ENCODE data around the gene GALNS. TPM values are rescaled to one million over a fixed set of nuclear protein-coding genes. Genes with fewer than 3 reads are reported as not detected.
"Not testable (repeated sequence)": the region's sequence is repeated elsewhere in the genome, so short reads cannot be mapped to it uniquely, and the experiment has no call there.

The GALNS gene
- total RNA-seq, 1 donor from 2014 or later = 17.0 TPM

GRCh38 chr16:88799569-88800276, 57.0 kb downstream of the GALNS start:
- ATAC-seq = no peak

DNA sequence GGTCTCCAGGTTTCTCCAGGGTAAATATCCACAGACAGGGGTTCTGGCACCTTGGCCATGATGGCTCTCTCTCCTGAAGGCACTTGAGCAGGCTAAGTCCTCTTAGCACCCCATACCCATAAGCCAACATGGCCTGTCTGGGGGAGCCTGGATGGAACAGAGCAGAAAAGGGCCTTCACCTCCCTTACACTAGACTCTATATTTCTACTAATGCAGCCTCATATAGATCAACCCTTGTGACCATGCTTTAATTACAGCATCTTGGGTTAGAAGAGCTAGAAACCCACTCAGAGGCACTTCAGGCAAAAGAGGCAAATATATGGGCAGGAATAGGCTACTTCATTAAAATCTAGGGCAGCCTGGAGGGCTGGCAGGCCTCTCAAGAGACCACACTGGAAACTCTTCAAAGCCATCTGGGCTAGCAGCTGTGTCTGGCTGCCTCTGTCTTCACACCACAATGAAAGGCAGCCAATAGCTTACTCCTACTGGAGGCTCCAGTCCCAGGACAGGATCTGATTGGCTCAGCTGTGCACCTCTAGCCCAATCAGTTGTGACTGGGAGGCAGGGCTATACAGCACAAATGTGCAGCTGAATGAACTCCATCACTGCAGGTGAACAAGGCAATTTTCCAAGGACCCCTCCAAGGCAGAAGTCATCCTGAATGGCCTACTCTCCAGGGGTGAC, 57.8 kb downstream of the GALNS start:
- no peak for ATAC-seq

DNA sequence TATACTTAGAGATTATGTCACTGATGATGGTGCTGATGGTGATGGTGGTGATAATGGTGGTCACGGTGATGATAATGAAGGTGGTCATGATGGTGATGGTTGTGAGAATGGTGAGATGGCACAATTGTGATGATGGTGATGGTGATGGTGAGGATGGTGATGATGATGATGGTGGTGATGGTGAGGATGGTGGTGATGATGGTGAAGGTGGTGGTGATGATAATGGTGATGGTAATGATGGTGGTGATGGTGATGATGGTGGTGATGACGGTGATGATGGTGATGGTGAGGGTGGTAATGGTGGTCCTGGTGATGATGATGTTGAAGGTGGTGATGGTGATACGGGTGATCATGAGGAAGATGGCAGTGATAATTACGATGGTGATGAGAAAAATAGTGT, 58.7 kb downstream of the GALNS start:
- no peak for ATAC-seq

DNA sequence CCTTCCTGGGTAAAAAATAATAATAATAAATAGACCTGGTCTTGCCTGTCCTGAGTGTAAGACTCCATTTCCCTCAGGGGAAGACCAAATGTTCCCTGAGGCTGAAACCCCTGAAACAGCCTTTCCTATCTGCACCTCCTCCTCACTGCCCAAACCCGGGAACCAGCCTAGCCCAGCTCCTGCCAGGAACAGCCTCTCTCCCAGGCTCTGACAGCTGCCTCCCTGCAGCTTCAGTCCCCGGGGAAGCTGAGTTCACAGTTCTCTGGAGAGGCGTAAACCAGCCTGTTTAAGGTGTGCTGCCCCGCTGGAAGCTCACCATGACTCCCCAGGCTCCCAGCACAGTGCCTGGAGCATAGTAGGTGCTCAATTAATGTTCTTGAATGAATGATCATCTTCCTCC, 60.5 kb downstream of the GALNS start:
- no peak for ATAC-seq

DNA sequence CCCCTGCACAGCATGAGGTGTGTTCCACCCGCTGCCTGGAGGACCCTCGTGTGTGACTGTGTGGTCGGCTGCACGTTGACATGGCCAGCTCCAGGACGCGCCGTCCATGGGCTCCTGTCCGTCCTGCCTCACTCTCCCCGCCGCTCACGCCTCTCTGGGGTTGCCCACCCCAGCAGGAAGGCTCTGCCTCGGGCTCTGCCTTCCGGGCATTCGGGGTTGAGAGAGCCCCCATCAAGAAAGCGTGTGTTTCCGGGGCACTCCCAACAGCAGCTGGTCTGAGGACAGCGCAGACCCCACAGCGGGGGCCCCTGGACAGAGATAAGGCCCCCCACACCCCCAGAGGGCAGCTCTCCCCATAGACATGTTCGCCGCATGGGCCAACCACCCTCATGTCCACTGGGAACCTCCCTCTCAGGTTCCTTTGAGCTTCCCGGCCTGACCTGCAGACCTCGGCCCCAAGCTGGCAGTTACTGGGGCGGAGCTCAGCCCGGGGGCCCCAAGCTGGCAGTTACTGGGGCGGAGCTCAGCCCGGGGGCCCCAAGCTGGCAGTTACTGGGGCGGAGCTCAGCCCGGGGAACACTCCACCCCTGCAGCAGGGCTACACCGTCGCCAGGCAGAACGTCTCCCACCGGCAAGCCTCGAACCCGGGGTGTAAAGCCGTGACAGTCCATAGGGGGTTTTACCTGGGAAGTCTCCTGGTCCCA, 63.3 kb downstream of the GALNS start:
- no peak for ATAC-seq

- ATAC-seq = peak; percentile 20
Measured at GRCh38 chr16:88792668-88793250, 64.0 kb downstream of the GALNS start.

GRCh38 chr16:88792078-88792550, 64.6 kb downstream of the GALNS start:
- ATAC-seq = peak; percentile 21

DNA sequence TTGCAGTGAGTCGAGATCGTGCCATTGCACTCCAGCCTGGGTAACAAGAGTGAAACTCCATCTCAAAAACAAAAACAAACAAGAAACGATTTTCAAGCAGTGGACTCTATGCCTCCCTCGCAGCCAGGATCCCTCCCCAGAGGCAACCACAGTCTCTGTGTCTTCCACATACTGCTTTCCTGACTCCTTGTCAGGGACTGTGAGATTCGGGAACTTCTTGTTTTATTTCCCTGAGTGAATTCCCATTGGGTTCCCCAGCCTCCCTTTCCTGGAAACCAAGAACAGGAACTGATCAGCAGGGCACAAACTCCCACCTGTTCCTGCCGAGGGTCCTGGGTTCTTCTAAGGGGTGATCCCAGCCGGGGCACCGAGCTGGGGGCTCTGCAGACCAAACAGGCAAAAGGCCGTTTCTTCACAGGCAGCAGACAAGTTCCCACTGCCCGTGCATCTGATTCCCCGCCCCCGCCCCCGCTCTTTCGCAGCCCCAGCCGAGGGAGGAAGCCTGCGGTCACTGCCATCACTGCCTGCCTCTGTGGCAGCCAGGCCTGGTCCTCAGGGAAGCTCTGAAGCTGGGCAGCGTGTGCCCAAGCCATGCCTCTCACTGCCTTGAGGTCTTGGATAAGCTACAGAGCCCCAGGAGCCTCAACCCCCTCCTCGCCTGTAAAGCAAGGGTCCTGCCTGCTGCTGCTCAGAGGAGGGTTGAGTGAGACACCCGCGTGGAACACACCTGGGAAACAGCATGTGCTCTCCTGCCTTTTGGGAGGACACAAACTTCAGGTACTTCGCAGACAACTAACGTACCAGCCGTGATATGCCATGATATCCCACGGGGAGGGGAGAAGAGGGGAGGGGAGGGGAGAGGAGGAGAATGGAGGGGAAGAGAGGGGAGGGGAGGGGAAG, 66.2 kb downstream of the GALNS start:
- ATAC-seq = peak; percentile 23

DNA sequence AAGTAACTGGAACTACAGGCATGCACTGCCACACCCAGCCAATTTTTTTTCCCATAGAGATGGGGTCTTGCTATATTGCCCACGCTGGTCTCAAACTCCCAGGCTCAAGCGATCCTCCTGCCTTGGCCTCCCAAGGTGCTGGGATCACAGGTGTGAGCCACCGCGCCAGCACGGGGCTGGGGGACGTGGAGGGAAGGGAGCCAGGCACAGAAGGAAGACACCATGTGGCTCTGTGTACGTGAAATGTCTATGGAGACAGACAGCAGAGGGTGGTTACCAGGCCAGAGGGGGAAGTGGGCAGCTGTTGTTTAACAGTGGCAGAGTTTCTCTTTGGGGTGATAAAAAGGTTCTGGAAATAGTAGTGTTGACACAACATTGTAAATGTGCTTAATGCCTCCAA, 67.2 kb downstream of the GALNS start:
- ATAC-seq = no peak

GRCh38 chr16:88788749-88789148, 68.0 kb downstream of the GALNS start:
- ATAC-seq = not testable (repeated sequence)

DNA sequence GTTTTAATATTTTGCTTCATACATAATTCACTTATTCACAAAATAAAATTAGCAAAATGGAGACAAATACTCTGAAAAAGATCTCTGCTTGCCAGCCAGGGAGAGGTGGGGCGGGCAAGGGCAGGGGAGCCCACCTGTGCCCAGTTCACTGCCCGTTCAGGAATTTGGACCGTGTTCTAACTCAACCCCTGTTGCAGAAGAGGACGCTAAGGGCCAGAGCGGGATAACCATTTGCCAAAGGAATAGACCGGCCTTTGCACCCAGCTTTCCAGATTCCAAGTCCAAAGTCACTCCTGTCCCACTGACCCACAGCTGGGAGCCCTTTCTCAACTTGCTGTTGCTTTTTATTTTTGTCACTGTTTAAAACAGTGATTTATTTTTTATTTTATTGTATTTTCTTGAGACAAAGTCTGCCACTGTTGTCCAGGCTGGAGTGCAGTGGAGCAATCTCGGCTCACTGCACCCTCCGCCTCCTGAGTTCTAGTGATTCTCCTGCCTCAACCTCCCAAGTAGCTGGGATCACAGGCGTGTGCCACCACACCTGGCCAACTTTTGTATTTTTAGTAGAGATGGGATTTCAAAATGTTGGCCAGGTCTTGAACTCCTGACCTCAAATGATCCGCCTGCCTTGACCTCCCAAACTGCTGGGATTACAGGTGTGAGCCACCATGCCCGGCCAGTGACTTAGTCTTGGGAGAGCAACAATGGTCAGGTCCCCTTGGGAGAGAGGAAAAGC, 69.0 kb downstream of the GALNS start:
- no peak for ATAC-seq

DNA sequence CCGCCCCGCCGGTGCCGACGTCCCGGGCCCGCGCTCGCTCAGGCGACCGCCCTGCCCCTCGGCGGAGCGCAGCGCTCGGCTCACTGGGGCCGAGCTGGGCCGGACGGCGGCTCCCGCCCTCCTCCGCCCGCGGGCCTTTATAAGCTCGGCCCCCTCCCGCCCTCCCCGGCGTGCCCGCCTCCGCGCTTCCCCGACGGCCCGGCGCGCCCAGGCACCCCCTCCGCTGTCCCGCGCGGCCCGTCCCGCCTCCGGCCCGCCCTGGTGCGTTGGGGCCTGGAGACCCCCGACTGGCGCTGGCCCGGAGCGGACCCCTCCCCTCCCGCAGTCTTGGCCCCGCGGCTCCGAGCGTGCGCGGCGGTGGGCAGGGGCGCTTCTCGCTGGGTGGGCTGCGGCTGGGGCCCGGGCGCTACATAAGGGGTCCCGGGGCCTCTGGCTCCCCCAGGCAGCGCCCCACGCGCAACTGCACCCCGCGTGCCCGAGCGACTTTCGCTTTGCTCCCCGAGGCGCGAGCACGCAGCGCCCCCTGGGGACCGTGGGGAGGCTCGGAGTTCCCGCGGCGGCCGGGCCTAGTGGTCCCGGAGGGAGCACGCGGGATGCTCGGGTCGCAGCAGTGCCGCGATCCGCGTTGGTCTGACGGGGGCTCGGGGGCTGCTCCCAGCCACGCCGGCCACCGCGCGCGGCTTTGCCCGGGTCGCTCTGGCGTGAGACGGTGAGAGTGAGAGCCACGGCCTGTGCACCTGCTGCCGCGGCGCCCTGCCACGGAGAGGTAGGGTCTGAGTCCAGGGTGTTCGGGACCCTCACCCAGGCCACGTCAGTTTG, 71.4 kb downstream of the GALNS start, which contains the start of gene PIEZO1:
TSS of gene PIEZO1 (minus strand) at position 115 of the 819 bp plus-strand sequence. CDS start 256 bp downstream, outside the sequence.
- peak; percentile 60 for ATAC-seq

GRCh38 chr16:88784856-88785105, 72.0 kb downstream of the GALNS start:
- peak; percentile 45 for ATAC-seq

DNA sequence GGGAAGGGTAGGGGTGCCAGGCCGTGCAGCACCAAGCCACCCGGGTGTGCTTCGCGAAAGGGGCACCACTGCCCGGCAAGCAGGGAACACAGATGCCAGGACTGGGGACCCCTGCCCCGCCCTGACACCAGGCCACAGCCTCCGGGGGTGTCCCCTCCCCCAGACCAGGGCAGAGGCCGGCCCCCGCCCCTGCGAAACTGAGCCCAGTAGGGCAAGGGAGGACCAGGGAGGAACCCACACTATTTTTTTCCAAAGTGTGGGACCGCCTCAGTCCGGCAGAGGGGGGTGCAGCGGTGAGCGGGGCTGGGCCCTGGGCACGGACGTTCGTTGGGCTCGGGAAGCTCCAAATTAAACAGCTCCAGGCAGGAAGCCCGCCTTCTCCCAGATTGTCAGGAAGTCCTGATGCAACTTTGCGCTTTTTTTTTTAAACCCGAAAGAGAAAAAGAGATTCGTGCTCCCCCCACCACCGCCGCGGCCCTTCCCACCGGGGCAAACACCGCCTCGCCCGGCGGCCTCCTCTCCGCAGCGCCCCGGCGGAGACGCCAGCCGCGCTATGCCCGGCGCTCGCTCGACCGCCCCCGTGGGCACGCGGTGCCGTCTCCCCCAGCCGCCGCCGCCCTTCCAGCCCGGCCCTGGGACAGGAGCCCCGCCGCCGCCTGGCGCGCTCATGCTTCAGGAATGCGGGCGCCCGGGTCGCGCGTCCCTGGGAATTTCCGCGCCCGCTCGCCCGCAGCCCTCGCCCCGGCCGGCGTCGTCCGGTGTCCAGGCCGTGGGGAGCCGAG, 72.5 kb downstream of the GALNS start:
- ATAC-seq = peak; percentile 48

- ATAC-seq = peak; percentile 4
Measured at GRCh38 chr16:88783391-88784073, 73.2 kb downstream of the GALNS start.

DNA sequence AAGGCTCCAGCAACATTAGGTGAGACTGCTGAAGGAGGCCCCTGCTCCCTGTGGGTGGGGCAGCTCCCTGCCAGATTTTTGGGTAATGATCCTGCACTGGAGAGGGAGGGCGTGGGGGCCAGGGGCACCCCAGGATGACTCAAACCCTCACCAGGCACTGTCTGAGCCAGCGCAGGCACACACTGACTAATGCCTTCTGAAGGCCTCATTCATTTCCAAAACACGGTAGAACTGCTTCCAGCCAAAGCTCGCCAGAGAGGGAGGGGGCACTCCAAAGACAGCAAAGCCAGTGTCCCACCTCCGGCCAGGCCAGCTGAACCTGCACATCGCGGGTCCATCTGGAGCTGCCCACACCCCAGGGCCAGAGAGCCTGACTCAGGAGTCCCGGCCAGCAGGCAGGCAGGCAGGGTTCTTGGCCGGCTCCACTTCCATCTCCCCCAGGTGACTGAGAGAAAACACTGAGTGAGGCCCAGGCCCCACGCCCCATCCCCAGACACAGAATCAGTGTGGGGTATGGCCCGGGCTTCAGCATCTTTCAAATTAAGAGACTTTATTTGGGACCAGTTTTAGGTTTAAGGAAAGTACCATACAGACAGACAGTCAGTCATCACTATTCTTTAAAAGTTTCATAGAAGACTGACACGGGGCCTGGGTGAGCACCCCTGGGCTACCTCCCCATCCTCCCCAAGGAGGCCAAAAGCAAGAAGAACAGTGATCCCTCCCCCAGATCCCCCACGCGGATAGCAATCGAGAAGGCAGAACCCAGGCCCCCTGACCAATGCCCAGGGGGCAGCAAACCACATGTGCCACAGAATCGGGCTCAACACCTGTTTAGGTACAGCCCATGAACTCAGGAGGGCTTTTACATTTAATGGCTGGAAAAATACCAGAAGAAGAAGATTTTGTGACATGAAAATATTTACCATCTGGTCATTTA, 74.0 kb downstream of the GALNS start:
- peak; percentile 75 for ATAC-seq

DNA sequence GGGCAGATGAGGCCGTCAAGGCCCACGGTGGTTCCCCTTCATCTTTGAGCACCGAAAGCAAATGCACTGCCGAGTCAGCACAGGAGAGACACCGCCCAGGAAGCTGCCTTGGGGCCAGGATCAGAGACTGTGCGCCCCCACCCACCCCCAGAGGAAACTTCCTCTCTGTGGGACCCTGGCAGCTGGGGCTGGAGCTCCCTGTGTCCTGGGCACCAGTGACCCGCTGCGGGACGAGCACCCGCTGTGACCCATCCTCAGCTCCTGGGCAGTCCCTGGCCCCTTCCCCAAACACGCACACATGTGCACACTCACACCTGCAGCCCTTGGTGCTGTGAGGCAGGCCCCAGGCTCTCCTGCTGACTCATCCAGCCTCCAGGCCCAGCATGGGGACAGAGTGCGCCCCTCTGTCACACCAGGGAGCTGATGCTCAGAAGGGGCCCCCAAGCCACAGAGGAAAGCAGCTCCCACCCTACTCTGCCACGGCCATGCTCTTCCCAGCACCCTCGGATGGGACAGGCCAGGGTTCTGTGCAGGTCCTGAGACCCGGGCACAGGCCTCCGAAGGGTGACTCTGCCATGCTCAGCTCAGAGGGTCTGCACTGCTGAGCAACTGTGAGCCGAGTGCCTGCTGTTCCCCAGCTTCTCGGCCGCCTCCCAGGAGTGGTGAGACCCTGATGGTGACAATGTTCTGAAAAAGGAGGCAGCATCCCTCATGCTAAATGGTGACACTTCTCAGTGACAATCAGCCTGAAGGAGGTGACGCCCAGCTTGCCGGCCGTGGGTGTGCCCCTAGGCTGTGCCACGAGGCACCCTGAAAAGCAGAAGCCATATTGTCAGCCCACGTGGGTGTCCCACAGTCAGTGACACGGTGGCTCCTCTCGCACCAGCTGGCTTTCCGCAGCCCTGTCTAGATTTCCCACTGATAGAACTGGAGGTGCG, 75.3 kb downstream of the GALNS start:
- peak; percentile 2 for ATAC-seq

Data from esophagus mucosa (tissue), 1 donor.